Endodermal cell (in vitro differentiated cells): ENCODE results near the gene NADK2. TPM values are rescaled to one million over a fixed set of nuclear protein-coding genes. Genes with fewer than 3 reads are reported as not detected.

ENCODE experiments used
- DNase-seq: peaks from one replicate; pipeline ENCODE4 v3.0.0-alpha.2; 2017
- H3K27ac ChIP-seq: 2 replicates; pipeline ENCODE4 v1.5.1; 2013; ENCODE audit warnings: mild to moderate bottlenecking, low read depth, low read length, moderate library complexity
- H3K27me3 ChIP-seq: 2 replicates; pipeline ENCODE4 v1.6.1; 2013; ENCODE audit warnings: mild to moderate bottlenecking, low read length, moderate library complexity; ENCODE audit not compliant: insufficient read depth, control insufficient read depth, poor library complexity, severe bottlenecking
- H3K36me3 ChIP-seq: 2 replicates; pipeline ENCODE4 v1.7.0; 2013; ENCODE audit warnings: mild to moderate bottlenecking, low read length, moderate library complexity; ENCODE audit not compliant: control insufficient read depth, insufficient read depth
- H3K4me1 ChIP-seq: one replicate; pipeline ENCODE4 v1.7.0; 2013; ENCODE audit warnings: low read length; ENCODE audit not compliant: control insufficient read depth, insufficient read depth
- H3K4me3 ChIP-seq: 2 replicates; pipeline ENCODE4 v1.5.1; 2013; ENCODE audit warnings: mild to moderate bottlenecking, low read length, moderate library complexity
- H3K9ac ChIP-seq: 2 replicates; pipeline ENCODE4 v1.6.1; 2013; ENCODE audit warnings: mild to moderate bottlenecking, low read length, moderate library complexity; ENCODE audit not compliant: poor library complexity, severe bottlenecking; ENCODE audit errors: extremely low read depth
- H3K9me3 ChIP-seq: 2 replicates; pipeline ENCODE4 v1.6.1; 2013; ENCODE audit warnings: mild to moderate bottlenecking, low read length, moderate library complexity; ENCODE audit not compliant: control insufficient read depth
- H3K27ac Mint-ChIP-seq: 2 replicates; pipeline ENCODE4 v1.8.0; 2020; ENCODE audit warnings: mixed read lengths
- H3K27me3 Mint-ChIP-seq: 2 replicates; pipeline ENCODE4 v1.8.0; 2021; ENCODE audit warnings: mild to moderate bottlenecking, mixed read lengths; ENCODE audit not compliant: insufficient read depth
- H3K36me3 Mint-ChIP-seq: 2 replicates; pipeline ENCODE4 v1.8.0; 2020; ENCODE audit warnings: low read depth, mixed read lengths
- H3K4me1 Mint-ChIP-seq: 2 replicates; pipeline ENCODE4 v1.8.0; 2020; ENCODE audit warnings: mixed read lengths
- H3K4me3 Mint-ChIP-seq: 2 replicates; pipeline ENCODE4 v1.8.0; 2020; ENCODE audit warnings: mild to moderate bottlenecking, moderate library complexity, mixed read lengths
- H3K9me3 Mint-ChIP-seq: 2 replicates; pipeline ENCODE4 v1.8.0; 2020; ENCODE audit warnings: mild to moderate bottlenecking, mixed read lengths
- CTCF ChIP-seq: fragments of 200-600 bp; sonication (generic); conservative IDR thresholded peaks from 2 replicates; pipeline ENCODE4 v1.5.0; 2021; ENCODE audit warnings: antibody characterized with exemption, mild to moderate bottlenecking
- WGBS, 2 experiments: methylation state at CpG; one replicate each; pipeline versions ENCODE4 v1.1.5 to v1.1.7; 2013; ENCODE audit warnings: missing lambda C conversion rate in 2 of 2, mixed read lengths in 1 of 2; ENCODE audit not compliant: insufficient coverage in 1 of 2, insufficient read length in 1 of 2; 5-methylcytosine and 5-hydroxymethylcytosine counted together
- total RNA-seq, 2 donors: library from RNA; stranded (reverse); fragmentation: NEBNext Ultra II Directional in 1 of 2; extraction: Animal tissue kit (Norgen Biotek cat#: 25700) in 1 of 2; gene quantifications; 2 replicates in 1 of 2; 3 replicates in 1 of 2; pipeline ENCODE4 v1.2.1, GENCODE V29; 2021

NADK2 gene
- total RNA-seq, 2 donors from 2014 or later, result 27.5 to 44.5 TPM

DNA sequence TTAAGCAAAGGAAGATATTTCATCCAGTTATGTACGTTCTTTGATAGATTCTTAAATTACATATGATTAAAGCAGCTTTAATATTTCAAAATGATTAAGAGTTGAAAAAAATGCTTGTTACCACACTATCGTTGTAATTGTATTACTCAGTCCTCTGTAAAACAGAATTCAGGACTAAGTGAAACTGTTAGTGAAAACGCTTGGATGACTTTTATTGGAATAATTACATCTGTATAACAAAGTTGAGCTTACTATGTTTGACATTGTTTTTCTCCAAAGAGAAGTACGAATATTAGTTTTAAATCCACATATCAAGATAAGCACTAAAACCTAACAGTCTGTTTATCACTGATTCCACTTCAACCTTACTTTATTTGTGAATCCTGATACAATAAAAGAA lies 8.7 kb upstream of the NADK2 start:
- no peaks in the 10 kb centered on the region for H3K36me3 Mint-ChIP-seq
- DNase-seq, result no peak
- Histone ChIP-seq H3K9ac (no peak overlapping the region), H3K4me3 (no peak overlapping the region), H3K27me3 (no peaks in the 10 kb centered on the region), H3K36me3 (no peaks in the 10 kb centered on the region), H3K9me3 (no peaks in the 10 kb centered on the region), H3K27ac (no peak overlapping the region), H3K4me1 (no peaks in the 10 kb centered on the region)
- WGBS, 2 experiments, result 86 to 100% methylated on average over 1 to 4 of the region's 4 CpGs
- H3K9me3 Mint-ChIP-seq, result no peaks in the 10 kb centered on the region
- TF ChIP-seq CTCF, result no peak
- no peak overlapping the region for H3K4me3 Mint-ChIP-seq
- no peak overlapping the region for H3K27ac Mint-ChIP-seq
- no peaks in the 10 kb centered on the region for H3K4me1 Mint-ChIP-seq
- no peaks in the 10 kb centered on the region for H3K27me3 Mint-ChIP-seq

DNA sequence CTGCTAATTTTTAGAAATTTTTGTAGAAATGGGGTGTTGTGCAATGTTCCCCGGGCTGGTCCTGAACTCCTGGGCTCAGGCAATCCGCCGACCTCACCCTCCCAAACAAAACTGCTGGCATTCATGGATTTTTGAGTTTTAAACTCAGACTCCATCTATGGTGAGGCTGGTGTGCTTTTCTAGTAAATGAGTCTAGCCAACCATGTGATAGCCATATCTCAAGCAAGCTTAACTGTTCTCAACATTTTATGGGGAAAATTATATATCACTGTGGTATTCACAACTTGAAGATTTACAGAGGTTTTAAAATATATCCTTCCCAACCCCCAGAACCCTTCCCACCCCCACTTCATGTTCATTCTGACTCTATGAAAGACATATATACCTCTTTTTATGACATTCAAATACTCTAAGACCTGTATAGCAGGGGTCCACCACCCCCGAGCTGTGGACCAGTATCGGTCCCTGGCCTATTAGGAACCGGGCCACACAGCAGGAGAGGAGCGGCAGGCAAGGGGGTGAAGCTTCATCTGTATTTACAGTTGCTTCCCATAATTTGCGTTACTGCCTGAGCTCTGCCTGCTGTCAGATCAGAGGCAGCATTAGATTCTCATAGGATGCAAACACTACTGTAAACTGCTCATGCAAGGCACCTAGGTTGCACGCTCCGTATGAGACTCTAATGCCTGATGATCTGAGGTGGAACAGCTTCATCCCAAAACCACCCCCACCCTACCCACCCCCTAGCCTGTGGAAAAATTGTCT lies 4.5 kb upstream of the NADK2 start:
- H3K4me3 ChIP-seq, result no peak overlapping the region
- H3K4me1 ChIP-seq, result no peaks in the 10 kb centered on the region
- Mint-ChIP-seq H3K27me3 (peaks cover 16% of the 10 kb centered on the region), H3K9me3 (no peaks in the 10 kb centered on the region), H3K27ac (no peak overlapping the region), H3K36me3 (no peaks in the 10 kb centered on the region), H3K4me3 (no peak overlapping the region), H3K4me1 (peaks cover 2% of the 10 kb centered on the region)
- H3K27me3 ChIP-seq, result no peaks in the 10 kb centered on the region
- H3K36me3 ChIP-seq, result no peaks in the 10 kb centered on the region
- TF ChIP-seq CTCF, result no peak
- H3K27ac ChIP-seq, result no peak overlapping the region
- no peaks in the 10 kb centered on the region for H3K9me3 ChIP-seq
- H3K9ac ChIP-seq, result no peak overlapping the region
- 96% methylated on average over 5 to 10 of the region's 10 CpGs for WGBS, 2 experiments
- no peak for DNase-seq

DNA sequence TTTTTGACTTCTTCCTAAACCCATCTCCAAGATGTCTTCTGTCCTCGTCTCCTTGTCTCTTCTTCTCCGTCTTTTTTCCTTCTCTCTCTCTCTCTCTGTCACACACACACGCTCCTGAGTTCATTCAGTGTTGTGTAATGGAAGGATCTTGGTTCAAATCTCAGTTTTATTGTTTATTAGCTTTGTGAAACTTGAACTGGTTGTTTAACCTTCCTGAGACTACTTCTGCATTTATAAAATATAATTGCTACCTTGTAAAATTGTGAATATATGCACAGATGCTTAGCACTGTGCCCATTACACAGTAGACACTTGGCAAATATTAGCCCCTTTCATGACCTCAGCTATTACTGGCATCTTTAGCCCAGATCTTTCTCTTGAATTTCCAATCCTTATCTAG lies 2.4 kb upstream of the NADK2 start:
- DNase-seq, result no peak
- no peak overlapping the region for H3K27ac ChIP-seq
- Mint-ChIP-seq H3K27me3 (peaks cover 16% of the 10 kb centered on the region), H3K27ac (no peak overlapping the region), H3K36me3 (no peaks in the 10 kb centered on the region), H3K9me3 (no peaks in the 10 kb centered on the region), H3K4me3 (no peak overlapping the region), H3K4me1 (peaks cover 17% of the 10 kb centered on the region)
- WGBS, 2 experiments, result 83% methylated on average over 2 of the region's 3 CpGs; no CpG with 5 or more reads in 1 of the 2 experiments
- H3K36me3 ChIP-seq, result no peaks in the 10 kb centered on the region
- TF ChIP-seq CTCF, result no peak
- H3K9ac ChIP-seq, result no peak overlapping the region
- H3K4me3 ChIP-seq, result no peak overlapping the region
- peaks cover 3% of the 10 kb centered on the region for H3K4me1 ChIP-seq
- H3K9me3 ChIP-seq, result no peaks in the 10 kb centered on the region
- H3K27me3 ChIP-seq, result no peaks in the 10 kb centered on the region
